ENCODE data around the gene ARHGAP15.

The ARHGAP15 gene

GRCh38 chr2:143513081-143513480 lies 383.9 kb downstream of the ARHGAP15 start:
- ChIA-PET CTCF (interaction anchor here (1.0 kb wide), 1 partner anchor 24 kb away, joined by 3 read pairs; no protein-coding TSS in a partner anchor), POLR2A (no interaction called here)
- TF ChIP-seq FOXK2 (IDR thresholded peaks at IDR 0.05) (no peak), SUZ12 (IDR thresholded peaks at IDR 0.05) (no peak), BHLHE40 (IDR thresholded peaks at IDR 0.05; ENCODE audit: borderline replicate concordance) (no peak), HDGF (IDR thresholded peaks at IDR 0.05; ENCODE audit: borderline replicate concordance) (no peak), PKNOX1 (IDR thresholded peaks at IDR 0.05) (no peak), FOXM1 (IDR thresholded peaks at IDR 0.05; ENCODE audit: borderline replicate concordance) (no peak), L3MBTL2 (conservative IDR thresholded peaks at IDR 0.05) (no peak), ZNF384 (IDR thresholded peaks at IDR 0.05) (no peak), TARDBP (IDR thresholded peaks at IDR 0.05) (no peak), SP1 (IDR thresholded peaks at IDR 0.05) (no peak), ELF4 (IDR thresholded peaks at IDR 0.05) (no peak), NFRKB (IDR thresholded peaks at IDR 0.05) (no peak), CTBP1 (IDR thresholded peaks at IDR 0.05; ENCODE audit: borderline replicate concordance) (no peak), ARNT (IDR thresholded peaks at IDR 0.05) (no peak), LEF1 (IDR thresholded peaks at IDR 0.05; ENCODE audit: borderline replicate concordance) (no peak)
- peak; percentile 65 for DNase-seq (ENCODE audit: extremely low spot score)

DNA sequence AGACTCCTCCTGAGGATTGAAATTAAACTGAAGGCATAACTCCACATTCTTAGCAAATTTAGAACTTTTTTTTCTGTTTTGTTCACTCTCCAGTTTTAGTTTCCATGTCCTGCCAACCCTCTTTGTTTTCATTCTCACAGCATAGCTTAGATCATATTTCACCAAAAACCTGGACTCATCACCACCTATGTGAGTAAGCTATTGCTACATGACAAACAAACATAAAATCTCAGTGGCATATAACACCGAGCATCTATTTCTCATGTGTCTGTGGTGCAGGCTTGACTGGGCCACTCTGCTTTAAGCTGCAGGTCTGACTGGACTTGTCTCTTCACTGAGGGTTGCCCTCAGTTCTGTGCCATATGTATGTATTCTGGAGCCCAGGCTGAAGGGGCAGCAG lies 385.2 kb downstream of the ARHGAP15 start:
- TF ChIP-seq LEF1 (IDR thresholded peaks at IDR 0.05; ENCODE audit: borderline replicate concordance) (no peak), SUZ12 (IDR thresholded peaks at IDR 0.05) (no peak), HDGF (IDR thresholded peaks at IDR 0.05; ENCODE audit: borderline replicate concordance) (no peak), CTBP1 (IDR thresholded peaks at IDR 0.05; ENCODE audit: borderline replicate concordance) (no peak), SP1 (IDR thresholded peaks at IDR 0.05) (no peak), ARNT (IDR thresholded peaks at IDR 0.05) (no peak), FOXM1 (IDR thresholded peaks at IDR 0.05; ENCODE audit: borderline replicate concordance) (no peak), FOXK2 (IDR thresholded peaks at IDR 0.05) (no peak), ZNF384 (IDR thresholded peaks at IDR 0.05) (no peak), FOXA1 (IDR thresholded peaks at IDR 0.05) (no peak), ELF4 (IDR thresholded peaks at IDR 0.05) (no peak), BHLHE40 (IDR thresholded peaks at IDR 0.05; ENCODE audit: borderline replicate concordance) (no peak), PKNOX1 (IDR thresholded peaks at IDR 0.05) (no peak)
- ChIA-PET POLR2A (no interaction called here), CTCF (no interaction called here)
- DNase-seq (ENCODE audit: extremely low spot score) = no peak

DNA sequence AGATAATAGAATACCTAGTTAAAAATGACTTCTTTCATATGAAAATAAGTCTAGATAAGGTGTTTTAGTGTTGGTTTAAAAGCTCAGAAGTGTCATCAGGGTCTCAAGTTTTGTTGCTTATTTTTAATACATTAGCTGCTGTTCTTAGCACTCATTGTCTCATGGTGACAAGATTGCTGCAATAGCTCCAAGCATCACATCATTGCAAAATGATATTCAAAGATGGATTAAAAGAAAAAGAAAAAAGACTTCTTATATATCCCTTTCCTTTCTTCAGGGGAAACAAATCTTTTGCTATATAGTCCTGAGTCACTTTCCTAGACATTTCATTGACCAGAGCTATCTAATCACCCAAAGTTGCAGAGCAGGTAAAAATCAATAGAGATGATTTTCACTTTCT lies 386.1 kb downstream of the ARHGAP15 start:
- no peak for TF ChIP-seq BHLHE40 (IDR thresholded peaks at IDR 0.05; ENCODE audit: borderline replicate concordance)
- TF ChIP-seq TARDBP (IDR thresholded peaks at IDR 0.05) = no peak
- TF ChIP-seq CTBP1 (IDR thresholded peaks at IDR 0.05; ENCODE audit: borderline replicate concordance) = no peak
- TF ChIP-seq NFRKB (IDR thresholded peaks at IDR 0.05) = no peak
- no peak for TF ChIP-seq FOXK2 (IDR thresholded peaks at IDR 0.05)
- no peak for TF ChIP-seq SP1 (IDR thresholded peaks at IDR 0.05)
- no peak for TF ChIP-seq ZNF384 (IDR thresholded peaks at IDR 0.05)
- no peak for TF ChIP-seq ELF4 (IDR thresholded peaks at IDR 0.05)
- no peak for TF ChIP-seq LEF1 (IDR thresholded peaks at IDR 0.05; ENCODE audit: borderline replicate concordance)
- DNase-seq (ENCODE audit: extremely low spot score) = no peak
- POLR2A ChIA-PET = no interaction called here
- CTCF ChIA-PET = no interaction called here

- TF ChIP-seq ARNT (IDR thresholded peaks at IDR 0.05) = no peak
- TF ChIP-seq FOXM1 (IDR thresholded peaks at IDR 0.05; ENCODE audit: borderline replicate concordance) = no peak
- no peak for TF ChIP-seq CTBP1 (IDR thresholded peaks at IDR 0.05; ENCODE audit: borderline replicate concordance)
- TF ChIP-seq L3MBTL2 (conservative IDR thresholded peaks at IDR 0.05) = no peak
- no peak for TF ChIP-seq FOXK2 (IDR thresholded peaks at IDR 0.05)
- TF ChIP-seq SUZ12 (IDR thresholded peaks at IDR 0.05) = no peak
- TF ChIP-seq HDGF (IDR thresholded peaks at IDR 0.05; ENCODE audit: borderline replicate concordance) = no peak
- no peak for TF ChIP-seq ZNF384 (IDR thresholded peaks at IDR 0.05)
- DNase-seq (ENCODE audit: extremely low spot score) = no peak
- ChIA-PET CTCF (no interaction called here), POLR2A (no interaction called here)
Measured at GRCh38 chr2:143519521-143519920, 390.3 kb downstream of the ARHGAP15 start.

DNA sequence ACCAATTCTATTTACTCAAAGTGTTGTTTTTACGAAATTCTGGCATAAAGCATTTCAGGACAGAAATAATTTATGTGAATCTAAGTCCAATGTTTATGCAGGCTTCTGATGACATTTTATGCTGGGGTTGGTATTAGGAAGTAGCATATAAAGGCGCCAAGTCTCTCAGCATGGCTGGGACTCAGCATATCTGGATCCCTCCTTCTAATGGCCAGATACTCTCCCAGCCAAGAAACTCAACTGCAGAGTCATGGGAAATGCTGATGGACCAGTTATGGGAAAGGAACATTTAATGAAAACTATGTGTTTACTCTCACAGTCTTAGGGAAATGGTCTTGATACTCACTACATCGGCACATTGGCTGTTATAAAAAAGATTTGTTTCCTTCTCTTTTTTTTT lies 392.2 kb downstream of the ARHGAP15 start:
- DNase-seq (ENCODE audit: extremely low spot score) = no peak
- ChIA-PET CTCF (no interaction called here), POLR2A (no interaction called here)
- TF ChIP-seq CTBP1 (IDR thresholded peaks at IDR 0.05; ENCODE audit: borderline replicate concordance) (no peak), LEF1 (IDR thresholded peaks at IDR 0.05; ENCODE audit: borderline replicate concordance) (no peak), ARNT (IDR thresholded peaks at IDR 0.05) (no peak), L3MBTL2 (conservative IDR thresholded peaks at IDR 0.05) (no peak), PKNOX1 (IDR thresholded peaks at IDR 0.05) (no peak), FOXM1 (IDR thresholded peaks at IDR 0.05; ENCODE audit: borderline replicate concordance) (no peak), ELF4 (IDR thresholded peaks at IDR 0.05) (no peak), BHLHE40 (IDR thresholded peaks at IDR 0.05; ENCODE audit: borderline replicate concordance) (no peak), NFRKB (IDR thresholded peaks at IDR 0.05) (no peak), ZNF384 (IDR thresholded peaks at IDR 0.05) (no peak), HDGF (IDR thresholded peaks at IDR 0.05; ENCODE audit: borderline replicate concordance) (no peak), SP1 (IDR thresholded peaks at IDR 0.05) (no peak), TARDBP (IDR thresholded peaks at IDR 0.05) (no peak), FOXK2 (IDR thresholded peaks at IDR 0.05) (no peak), FOXA1 (IDR thresholded peaks at IDR 0.05) (no peak), SUZ12 (IDR thresholded peaks at IDR 0.05) (no peak)

DNA sequence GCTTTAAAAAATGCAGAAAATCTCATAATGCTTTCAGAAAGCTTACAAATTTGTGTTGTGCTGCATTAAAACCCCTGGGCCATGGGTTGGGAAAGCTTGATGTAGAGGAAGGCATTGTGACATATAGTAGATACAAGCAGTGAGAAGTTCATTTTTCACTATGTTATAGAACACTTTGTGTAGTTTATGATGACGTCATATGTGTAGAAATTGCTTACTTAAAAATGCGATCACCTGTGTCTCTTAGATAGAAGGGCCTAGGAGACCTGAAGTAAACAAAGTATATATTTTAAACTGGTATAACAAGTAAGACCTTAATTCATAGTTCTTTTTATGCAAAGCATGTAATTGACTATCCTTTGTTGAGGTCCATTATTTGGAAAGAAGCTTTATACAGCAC lies 393.5 kb downstream of the ARHGAP15 start:
- POLR2A ChIA-PET = no interaction called here
- TF ChIP-seq ELF4 (IDR thresholded peaks at IDR 0.05) (no peak), FOXA1 (IDR thresholded peaks at IDR 0.05) (no peak), ARNT (IDR thresholded peaks at IDR 0.05) (no peak), TARDBP (IDR thresholded peaks at IDR 0.05) (no peak)
- CTCF ChIA-PET = no interaction called here
- no peak for DNase-seq (ENCODE audit: extremely low spot score)

Data from HEK293T (cell line).